GM18951 (cell line): ENCODE data around the gene RPS6KA3.
"Not testable (repeated sequence)": the region's sequence is repeated elsewhere in the genome, so short reads cannot be mapped to it uniquely, and the experiment has no call there.

ENCODE experiments used
- POLR2A ChIP-seq: IDR thresholded peaks from 4 replicates; pipeline ENCODE4 v1.6.1; 2011; ENCODE audit warnings: mild to moderate bottlenecking; ENCODE audit not compliant: insufficient read length, insufficient read depth; ENCODE audit errors: extremely low read depth
- in situ Hi-C: fragments of 300-500 bp; cut with MboI; formaldehyde crosslinking; loops from one replicate; pipeline ENCODE4 v1.12.0; 2022; ENCODE audit warnings: low sequenced_read_pairs, mixed read lengths, inconsistent platforms; ENCODE audit not compliant: unreplicated experiment

The RPS6KA3 gene

DNA sequence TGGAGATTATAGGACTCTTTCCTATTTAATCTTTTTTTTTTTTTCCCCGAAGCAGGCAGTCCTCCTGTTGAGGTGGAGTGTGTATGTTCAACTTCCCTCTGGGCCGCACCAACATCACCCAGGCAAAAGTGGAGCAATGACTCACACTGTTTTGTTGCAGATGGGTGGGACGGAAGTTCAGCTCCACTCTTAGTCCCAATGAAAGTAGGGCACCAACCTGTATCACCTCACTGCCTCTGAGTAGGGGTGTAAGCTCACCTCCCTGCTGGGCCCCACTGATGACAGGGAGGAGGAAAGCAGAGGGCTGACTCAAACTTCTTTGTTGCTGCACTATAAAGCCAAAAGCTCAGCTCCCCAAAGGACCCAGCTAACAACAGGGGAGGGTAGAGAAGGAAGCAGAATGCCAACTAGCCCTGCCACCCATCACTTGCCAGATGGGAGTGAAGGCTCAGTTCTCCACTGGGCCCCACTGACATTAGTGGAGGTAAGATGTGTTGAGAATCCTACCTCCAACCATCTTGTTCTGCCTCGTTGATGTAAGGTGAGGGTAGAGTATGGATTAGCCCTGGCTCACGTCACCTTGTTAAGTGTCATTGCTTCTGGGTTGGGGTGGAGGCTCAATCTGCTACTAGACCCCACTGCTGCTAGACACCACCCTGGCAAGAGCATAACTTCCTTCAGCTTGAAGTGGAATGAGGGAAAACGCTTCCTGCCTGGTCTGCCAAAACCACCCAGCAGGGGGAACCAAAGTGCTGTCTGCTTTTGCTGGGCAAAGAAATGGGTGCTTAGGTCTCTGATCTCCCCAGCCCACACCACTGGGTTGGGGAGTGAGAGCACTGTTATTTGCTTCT lies 14.1 kb downstream of the RPS6KA3 start:
- in situ Hi-C loops, result no loop called here
- TF ChIP-seq POLR2A, result no peak

DNA sequence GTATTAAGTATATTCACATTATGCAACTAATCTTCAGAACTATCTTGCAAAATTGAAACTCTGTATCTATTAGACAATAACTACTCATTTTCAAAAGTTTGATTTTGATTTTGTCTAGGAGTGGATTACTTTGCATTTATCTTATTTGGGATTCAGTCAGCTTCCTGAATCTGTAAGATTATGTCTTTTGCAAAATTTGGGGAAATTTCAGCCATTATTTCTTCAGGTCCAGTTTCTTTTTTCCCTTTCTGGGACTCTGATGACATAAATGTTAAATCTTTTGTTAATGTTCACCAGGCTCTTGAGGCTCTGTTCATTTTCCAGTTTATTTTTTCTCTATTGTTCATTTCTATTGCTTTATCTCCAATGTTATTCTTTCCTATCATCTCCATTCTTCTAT lies 15.0 kb downstream of the RPS6KA3 start:
- in situ Hi-C loops, result no loop called here
- no peak for TF ChIP-seq POLR2A

DNA sequence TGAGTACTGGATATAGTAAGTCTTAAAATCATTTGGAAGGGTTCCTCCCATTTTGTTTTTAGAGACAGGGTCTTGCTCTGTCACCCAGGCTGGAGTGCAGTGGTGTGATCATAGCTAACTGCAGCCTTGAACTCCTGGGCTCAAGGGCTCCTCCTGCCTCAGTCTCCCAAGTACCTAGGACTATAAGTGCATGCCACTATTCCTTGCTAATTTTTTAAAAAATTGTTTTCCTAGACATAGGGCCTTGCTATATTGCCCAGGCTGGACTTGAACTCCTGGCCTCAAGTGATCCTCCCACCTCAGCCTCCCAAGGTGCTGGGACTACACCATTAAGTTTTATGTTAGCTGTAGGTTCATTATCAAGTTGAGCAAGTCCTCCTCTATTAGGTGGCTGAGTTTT lies 16.6 kb downstream of the RPS6KA3 start:
- in situ Hi-C loops, result not testable (repeated sequence)

DNA sequence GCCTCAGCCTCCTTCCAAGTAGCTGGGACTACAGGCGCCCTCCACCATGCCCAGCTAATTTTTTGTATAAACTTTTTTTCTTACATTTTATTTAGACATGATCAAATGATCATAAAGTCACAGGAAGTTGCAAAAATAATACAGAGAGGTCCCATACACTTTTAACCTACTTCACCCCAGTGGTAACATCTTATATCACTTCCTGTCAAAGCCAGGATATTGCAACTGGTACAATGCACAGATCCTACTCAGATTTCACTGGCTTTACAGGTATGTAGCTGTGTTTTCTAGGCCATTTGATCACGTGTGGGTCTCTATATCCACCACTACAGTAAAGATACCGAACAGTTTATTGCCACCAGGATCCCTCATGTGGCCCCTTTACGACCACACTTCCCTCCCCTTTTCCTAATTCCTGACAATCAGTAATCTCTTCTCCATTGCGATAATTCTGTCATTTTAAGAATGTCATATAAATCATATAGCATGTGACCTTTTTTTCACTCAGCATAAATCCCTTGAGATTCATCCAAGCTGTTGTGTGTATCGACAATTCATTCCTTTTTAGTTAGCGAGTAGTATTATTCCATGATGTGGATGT lies 18.0 kb downstream of the RPS6KA3 start:
- in situ Hi-C loops, result loop anchor here (10.0 kb wide), 1 partner anchor 186 kb away; no protein-coding TSS in a partner anchor
- no peak for TF ChIP-seq POLR2A

DNA sequence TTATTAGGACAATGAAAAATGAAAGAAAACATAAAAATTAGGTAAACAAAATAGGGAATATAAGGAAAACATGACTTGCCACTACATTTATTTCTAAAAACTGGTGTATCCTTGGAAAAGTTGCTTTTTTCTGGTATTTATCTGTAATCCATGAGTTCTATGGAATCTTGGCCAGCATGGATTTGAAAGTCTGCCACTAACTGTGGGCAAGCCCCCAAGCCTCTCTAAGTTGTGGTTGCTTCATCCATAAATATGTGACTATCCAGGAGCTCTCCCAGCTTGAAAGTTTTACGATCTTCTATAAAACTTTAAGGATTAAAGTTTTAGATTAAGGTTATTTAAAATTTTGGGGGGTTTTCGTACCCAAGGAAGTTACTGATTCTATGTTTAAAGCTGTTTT lies 21.8 kb downstream of the RPS6KA3 start:
- TF ChIP-seq POLR2A, result no peak
- in situ Hi-C loops, result loop anchor here (10.0 kb wide), 1 partner anchor 190 kb away; no protein-coding TSS in a partner anchor

DNA sequence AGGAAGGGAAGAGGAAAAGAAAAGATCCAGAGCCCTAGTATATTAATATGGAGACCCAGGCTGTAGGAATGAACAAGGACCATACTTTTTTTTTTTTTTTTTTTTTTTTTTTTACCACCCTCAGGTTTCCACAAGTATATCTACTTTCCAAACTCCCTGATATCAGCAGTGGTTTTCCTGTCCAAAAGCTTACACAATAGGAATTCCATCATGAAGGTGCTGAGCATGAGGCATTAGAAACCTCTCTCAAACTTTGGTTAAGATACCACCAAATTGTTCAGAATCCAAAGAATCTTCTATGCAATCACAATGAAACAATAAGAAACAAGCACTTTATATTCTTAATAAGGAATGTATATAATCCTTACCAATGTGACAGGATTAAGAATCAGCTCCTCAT lies 26.5 kb downstream of the RPS6KA3 start:
- in situ Hi-C loops, result loop anchor here (10.0 kb wide), 1 partner anchor 195 kb away; no protein-coding TSS in a partner anchor
- TF ChIP-seq POLR2A, result no peak

DNA sequence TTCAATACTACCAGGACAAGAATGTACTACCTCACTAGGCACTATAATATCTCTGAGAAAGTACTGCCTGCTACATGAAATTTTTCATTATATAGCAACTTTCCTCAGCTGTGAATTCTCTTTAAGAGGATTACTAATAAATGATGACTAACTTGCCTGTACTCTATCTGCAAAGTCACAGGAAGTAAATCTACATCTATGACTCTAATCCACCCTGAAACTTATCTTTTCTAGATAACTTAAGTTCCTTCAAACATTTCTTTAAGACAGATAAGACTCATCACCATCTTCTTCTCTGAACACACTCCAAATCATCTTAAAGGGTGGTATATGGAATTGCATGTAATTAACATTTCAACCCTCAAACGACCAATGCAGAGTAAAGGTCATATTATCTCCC lies 28.8 kb downstream of the RPS6KA3 start:
- in situ Hi-C loops, result no loop called here
- TF ChIP-seq POLR2A, result no peak

DNA sequence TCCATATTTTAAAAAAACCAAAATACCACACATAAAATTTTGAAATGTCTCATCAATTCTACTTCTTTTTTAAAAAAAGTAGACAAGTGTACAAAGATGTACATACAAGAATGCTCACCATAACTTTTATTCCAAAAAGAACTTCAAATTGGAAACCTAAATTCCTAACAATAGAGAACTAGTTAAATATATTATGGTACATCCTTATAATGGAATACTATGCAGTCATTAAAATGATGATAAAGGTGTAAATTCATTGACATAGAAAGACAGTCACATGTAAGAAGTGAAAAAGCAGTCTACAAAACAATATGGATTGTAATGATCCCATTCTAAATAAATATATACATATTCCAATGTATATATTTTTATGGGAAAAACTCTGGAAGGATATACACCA lies 31.0 kb downstream of the RPS6KA3 start:
- in situ Hi-C loops, result no loop called here
- TF ChIP-seq POLR2A, result no peak

DNA sequence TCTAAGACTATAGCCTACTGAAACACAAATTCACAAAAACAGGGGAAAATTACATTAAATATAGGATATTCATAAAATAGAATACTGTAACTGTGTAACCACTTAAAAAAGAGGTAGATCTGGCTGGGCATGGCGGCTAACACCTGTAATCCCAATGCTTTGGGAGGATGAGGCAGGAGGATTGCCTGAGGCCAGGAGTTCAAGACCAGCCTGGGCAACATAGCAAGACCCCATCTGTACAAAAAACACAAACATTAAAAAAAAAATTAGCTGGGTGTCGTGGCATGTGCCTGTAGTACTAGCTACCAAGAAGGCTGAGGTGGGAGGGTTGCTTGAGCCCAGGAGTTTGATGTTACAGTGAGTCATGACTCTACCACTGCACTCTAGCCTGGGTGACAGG lies 33.4 kb downstream of the RPS6KA3 start:
- no peak for TF ChIP-seq POLR2A
- in situ Hi-C loops, result no loop called here

DNA sequence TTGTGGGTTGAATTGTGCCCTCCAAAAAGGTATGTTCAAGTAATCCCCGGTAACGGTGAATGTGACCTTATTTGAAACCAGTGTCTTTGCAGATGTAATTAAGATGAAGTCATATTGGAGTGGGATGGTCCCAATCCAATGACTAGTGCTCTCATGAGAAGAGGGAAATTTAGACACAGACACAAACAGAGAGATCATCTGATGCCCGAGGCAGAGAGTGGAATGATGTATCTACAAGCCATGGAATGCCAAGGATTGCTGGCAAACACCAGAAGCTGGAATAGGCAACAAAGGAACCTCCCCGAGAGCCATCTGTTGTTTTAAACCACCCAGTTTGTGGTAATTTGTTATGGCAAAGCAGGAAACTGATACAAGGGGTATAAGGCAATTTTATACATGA lies 35.1 kb downstream of the RPS6KA3 start:
- TF ChIP-seq POLR2A, result no peak
- in situ Hi-C loops, result no loop called here

DNA sequence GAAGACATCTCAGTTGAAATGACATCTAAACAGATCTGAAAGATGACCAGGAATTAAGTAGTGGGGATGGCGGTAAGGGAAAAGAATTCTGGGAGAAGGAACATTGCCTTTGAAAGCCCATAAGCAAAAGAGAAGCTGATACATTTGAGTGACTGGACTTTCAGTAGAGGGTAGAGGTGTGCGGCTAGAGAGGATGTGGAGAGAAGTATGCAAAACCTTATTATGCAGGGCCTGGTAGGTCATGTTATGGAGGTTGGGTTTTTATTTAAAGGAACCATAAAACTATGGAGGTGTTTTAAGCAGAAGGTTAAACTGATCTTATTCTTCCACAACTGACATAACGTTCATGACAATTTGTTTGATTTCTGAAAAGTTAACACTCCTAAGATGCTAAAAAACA lies 36.3 kb downstream of the RPS6KA3 start:
- TF ChIP-seq POLR2A, result no peak
- in situ Hi-C loops, result no loop called here

DNA sequence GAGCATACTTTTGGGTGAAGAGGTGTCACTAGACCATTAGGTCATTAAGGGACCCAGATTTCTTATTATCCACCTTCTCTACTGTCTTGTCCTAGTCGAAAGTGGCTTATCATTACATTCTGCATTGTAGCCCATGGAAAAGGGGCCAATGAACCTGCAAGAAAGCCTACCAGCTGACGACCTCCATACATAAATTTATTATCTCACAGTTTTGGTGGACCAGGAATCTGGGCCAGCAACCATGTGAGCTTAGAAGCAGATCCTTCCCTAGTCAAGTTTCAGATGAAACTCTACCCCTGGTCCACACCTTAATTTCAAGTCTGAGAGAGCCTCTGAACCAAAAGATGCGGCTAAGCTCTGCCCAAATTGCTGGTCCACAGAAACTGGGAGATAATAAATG lies 37.6 kb downstream of the RPS6KA3 start:
- no peak for TF ChIP-seq POLR2A
- in situ Hi-C loops, result no loop called here

DNA sequence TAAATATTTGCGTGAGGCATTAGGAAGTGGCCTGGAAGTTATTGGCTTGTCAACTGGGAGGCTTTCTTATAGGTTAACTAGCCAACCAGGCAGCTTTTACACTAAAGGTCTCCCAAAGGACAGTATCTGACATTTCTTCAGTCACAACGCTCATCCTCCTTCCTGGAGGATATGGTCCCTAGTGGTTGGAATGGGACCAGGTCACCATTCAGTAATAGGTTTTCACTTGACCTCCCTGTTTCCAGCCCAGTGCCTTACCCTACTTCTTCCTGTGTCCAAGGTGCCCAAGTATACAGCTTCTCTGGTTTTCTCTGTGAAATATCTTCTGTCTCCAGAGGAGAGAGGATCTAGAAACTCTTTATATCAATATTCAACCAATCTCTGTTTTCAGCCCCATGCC lies 38.5 kb downstream of the RPS6KA3 start:
- in situ Hi-C loops, result no loop called here
- TF ChIP-seq POLR2A, result no peak

DNA sequence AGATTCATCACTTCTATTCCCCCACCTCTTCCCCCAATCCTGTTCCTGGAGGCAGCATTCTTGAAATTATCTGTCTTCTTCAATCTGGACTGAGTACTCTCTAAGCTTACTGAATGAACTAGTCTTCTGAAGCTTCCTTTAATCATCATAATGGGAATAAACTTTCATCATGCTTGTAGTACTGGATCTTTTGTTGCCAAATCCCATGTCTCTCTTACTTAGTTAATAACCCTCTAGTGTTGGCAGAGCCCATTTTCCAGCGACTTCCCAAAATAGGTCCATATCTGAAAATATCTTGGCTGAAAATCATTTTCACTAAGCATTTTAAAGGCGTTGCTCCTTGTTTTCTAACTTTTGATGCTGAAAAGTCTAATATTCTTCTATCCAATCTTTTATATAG lies 39.6 kb downstream of the RPS6KA3 start:
- no peak for TF ChIP-seq POLR2A
- in situ Hi-C loops, result no loop called here
